HG03196 (cell line): ENCODE results near the gene MAD1L1.

Source experiments
- ATAC-seq: cut with Tn5 transposase; IDR thresholded peaks from one replicate; pipeline ENCODE4 v1.9.1; 2021; ENCODE audit not compliant: unreplicated experiment

MAD1L1 gene

GRCh38 chr7:2120251-2120660, 112.5 kb downstream of the MAD1L1 start:
- ATAC-seq: no peak

- ATAC-seq: no peak
Measured at GRCh38 chr7:2118630-2119190, 114.0 kb downstream of the MAD1L1 start.

- ATAC-seq: no peak
Measured at GRCh38 chr7:2118056-2118455, 114.7 kb downstream of the MAD1L1 start.

- ATAC-seq: no peak
Measured at GRCh38 chr7:2117646-2118045, 115.1 kb downstream of the MAD1L1 start.

GRCh38 chr7:2116989-2117591, 115.7 kb downstream of the MAD1L1 start:
- no peak for ATAC-seq

- no peak for ATAC-seq
Measured at GRCh38 chr7:2116448-2116810, 116.3 kb downstream of the MAD1L1 start.

- no peak for ATAC-seq
Measured at GRCh38 chr7:2115760-2116447, 116.8 kb downstream of the MAD1L1 start.

- ATAC-seq: no peak
Measured at GRCh38 chr7:2114926-2115759, 117.6 kb downstream of the MAD1L1 start.

- ATAC-seq: no peak
Measured at GRCh38 chr7:2114052-2114451, 118.7 kb downstream of the MAD1L1 start.

- no peak for ATAC-seq
Measured at GRCh38 chr7:2112261-2113198, 120.2 kb downstream of the MAD1L1 start.

GRCh38 chr7:2111568-2111967, 121.2 kb downstream of the MAD1L1 start:
- no peak for ATAC-seq

- ATAC-seq: no peak
Measured at GRCh38 chr7:2110610-2111396, 121.9 kb downstream of the MAD1L1 start.

GRCh38 chr7:2109936-2110609, 122.7 kb downstream of the MAD1L1 start:
- ATAC-seq: no peak

GRCh38 chr7:2109251-2109872, 123.4 kb downstream of the MAD1L1 start:
- ATAC-seq: no peak

GRCh38 chr7:2108501-2109250, 124.1 kb downstream of the MAD1L1 start:
- ATAC-seq: no peak

GRCh38 chr7:2108071-2108455, 124.7 kb downstream of the MAD1L1 start:
- no peak for ATAC-seq

- ATAC-seq: no peak
Measured at GRCh38 chr7:2107386-2108070, 125.2 kb downstream of the MAD1L1 start.

- no peak for ATAC-seq
Measured at GRCh38 chr7:2106924-2107323, 125.8 kb downstream of the MAD1L1 start.
